Peyer's patch (tissue), 4 donors: ENCODE data around the gene C22orf31.
"Not testable (repeated sequence)": the region's sequence is repeated elsewhere in the genome, so short reads cannot be mapped to it uniquely, and the experiment has no call there.

Experiments
- POLR2A ChIP-seq, 2 donors: fragments of 450-650 bp; IDR thresholded peaks; one replicate each; pipeline ENCODE4 v1.5.1; 2017; ENCODE audit warnings: antibody characterized with exemption in 2 of 2, mild to moderate bottlenecking in 2 of 2, moderate library complexity in 2 of 2
- TF ChIP-seq, protein P1 (sequence below), 6 experiments: fragments of 450-650 bp in 4 of 6; fragments of 200-600 bp in 2 of 6; sonication (generic) in 1 of 6; IDR thresholded peaks; one replicate each; pipeline ENCODE4 v1.5.1; 2017 to 2019; ENCODE audit warnings: antibody characterized with exemption in 6 of 6, mild to moderate bottlenecking in 3 of 6, moderate library complexity in 1 of 6

DNA sequence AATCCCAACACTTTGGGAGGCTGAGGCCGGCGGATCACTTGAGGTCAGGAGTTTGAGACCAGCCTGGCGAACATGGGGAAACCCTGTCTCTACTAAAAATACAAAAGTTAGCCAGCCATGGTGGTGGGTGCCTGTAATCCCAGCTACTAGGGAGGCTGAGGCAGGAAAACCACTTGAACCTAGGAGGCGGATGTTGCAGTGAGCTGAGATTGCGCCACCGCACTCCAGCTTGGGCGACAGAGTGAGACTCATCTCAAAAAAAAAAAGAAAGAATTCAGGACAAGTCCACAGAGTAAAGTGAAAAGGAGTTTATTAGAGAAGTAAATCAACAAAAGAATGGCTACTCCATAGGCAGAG lies 21.9 kb upstream of the C22orf31 start:
- TF ChIP-seq, protein P1, sequence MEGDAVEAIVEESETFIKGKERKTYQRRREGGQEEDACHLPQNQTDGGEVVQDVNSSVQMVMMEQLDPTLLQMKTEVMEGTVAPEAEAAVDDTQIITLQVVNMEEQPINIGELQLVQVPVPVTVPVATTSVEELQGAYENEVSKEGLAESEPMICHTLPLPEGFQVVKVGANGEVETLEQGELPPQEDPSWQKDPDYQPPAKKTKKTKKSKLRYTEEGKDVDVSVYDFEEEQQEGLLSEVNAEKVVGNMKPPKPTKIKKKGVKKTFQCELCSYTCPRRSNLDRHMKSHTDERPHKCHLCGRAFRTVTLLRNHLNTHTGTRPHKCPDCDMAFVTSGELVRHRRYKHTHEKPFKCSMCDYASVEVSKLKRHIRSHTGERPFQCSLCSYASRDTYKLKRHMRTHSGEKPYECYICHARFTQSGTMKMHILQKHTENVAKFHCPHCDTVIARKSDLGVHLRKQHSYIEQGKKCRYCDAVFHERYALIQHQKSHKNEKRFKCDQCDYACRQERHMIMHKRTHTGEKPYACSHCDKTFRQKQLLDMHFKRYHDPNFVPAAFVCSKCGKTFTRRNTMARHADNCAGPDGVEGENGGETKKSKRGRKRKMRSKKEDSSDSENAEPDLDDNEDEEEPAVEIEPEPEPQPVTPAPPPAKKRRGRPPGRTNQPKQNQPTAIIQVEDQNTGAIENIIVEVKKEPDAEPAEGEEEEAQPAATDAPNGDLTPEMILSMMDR (IDR thresholded peaks at IDR 0.05), result not testable (repeated sequence)
- TF ChIP-seq POLR2A (IDR thresholded peaks at IDR 0.05), result not testable (repeated sequence)
